HG03196 (cell line): ENCODE data around the gene SNTG2.

ENCODE experiments used
- ATAC-seq: cut with Tn5 transposase; IDR thresholded peaks from one replicate; pipeline ENCODE4 v1.9.1; 2021; ENCODE audit not compliant: unreplicated experiment

SNTG2 gene

GRCh38 chr2:951224-952006 is 766 bp downstream of the SNTG2 start:
- no peak for ATAC-seq

- ATAC-seq: no peak
Observed at GRCh38 chr2:953408-953807, 2.8 kb downstream of the SNTG2 start.

GRCh38 chr2:953975-954686 is 3.5 kb downstream of the SNTG2 start:
- ATAC-seq: no peak

GRCh38 chr2:954687-955000 is 4.0 kb downstream of the SNTG2 start:
- ATAC-seq: no peak

GRCh38 chr2:955829-956731 is 5.4 kb downstream of the SNTG2 start:
- no peak for ATAC-seq

- ATAC-seq: no peak
Observed at GRCh38 chr2:959457-959856, 8.8 kb downstream of the SNTG2 start.

- no peak for ATAC-seq
Observed at GRCh38 chr2:960061-960736, 9.6 kb downstream of the SNTG2 start.

GRCh38 chr2:961786-962185 is 11.1 kb downstream of the SNTG2 start:
- ATAC-seq: no peak

GRCh38 chr2:963876-964275 is 13.2 kb downstream of the SNTG2 start:
- no peak for ATAC-seq

- no peak for ATAC-seq
Observed at GRCh38 chr2:964562-964961, 13.9 kb downstream of the SNTG2 start.

GRCh38 chr2:965640-966147 is 15.0 kb downstream of the SNTG2 start:
- no peak for ATAC-seq

- no peak for ATAC-seq
Observed at GRCh38 chr2:973129-973528, 22.5 kb downstream of the SNTG2 start.

- ATAC-seq: no peak
Observed at GRCh38 chr2:974054-974453, 23.4 kb downstream of the SNTG2 start.

- ATAC-seq: no peak
Observed at GRCh38 chr2:974502-974901, 23.9 kb downstream of the SNTG2 start.

GRCh38 chr2:975095-975494 is 24.4 kb downstream of the SNTG2 start:
- ATAC-seq: no peak

- ATAC-seq: no peak
Observed at GRCh38 chr2:979069-979928, 28.6 kb downstream of the SNTG2 start.

GRCh38 chr2:980176-980575 is 29.5 kb downstream of the SNTG2 start:
- no peak for ATAC-seq

- no peak for ATAC-seq
Observed at GRCh38 chr2:981258-981657, 30.6 kb downstream of the SNTG2 start.

GRCh38 chr2:981759-982158 is 31.1 kb downstream of the SNTG2 start:
- no peak for ATAC-seq

GRCh38 chr2:985317-985898 is 34.8 kb downstream of the SNTG2 start:
- no peak for ATAC-seq
